Activated T-cell treated with anti-CD3 and anti-CD28 coated beads, Interleukin-2, amount 50 U/mL, for 1 hour (primary cell): Measurements from ENCODE around the gene SLC29A3.

Experiments
- DNase-seq: peaks from one replicate; pipeline ENCODE4 v3.0.0-alpha.2; 2020

Gene SLC29A3

DNA sequence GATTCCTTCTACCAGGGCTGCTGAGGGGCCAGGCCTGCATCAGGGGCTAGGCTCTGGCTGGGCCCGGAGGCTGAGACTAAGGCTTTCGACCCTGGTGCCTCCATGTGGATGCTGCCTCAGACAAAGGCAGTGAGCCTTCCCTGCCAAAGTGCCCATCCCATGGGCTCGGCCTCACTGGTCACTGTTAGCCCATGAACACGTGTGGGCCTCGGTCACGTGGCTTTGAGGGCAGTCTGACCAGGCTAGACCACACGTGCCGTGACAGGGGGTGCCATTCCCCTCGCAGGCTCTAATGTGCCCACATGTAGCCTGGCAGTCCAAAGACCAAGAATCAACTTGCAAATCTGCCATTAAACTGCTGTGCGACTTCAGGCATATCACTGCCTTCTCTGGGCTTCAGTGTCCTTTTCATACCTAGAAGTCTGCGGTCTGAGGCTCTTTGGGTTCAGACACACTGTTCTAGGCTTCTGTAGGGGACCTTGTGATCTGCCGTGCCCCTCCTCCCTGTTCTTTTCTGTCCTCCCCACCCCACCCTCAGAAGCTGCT lies 17.6 kb upstream of the SLC29A3 start:
- DNase-seq = no peak

DNA sequence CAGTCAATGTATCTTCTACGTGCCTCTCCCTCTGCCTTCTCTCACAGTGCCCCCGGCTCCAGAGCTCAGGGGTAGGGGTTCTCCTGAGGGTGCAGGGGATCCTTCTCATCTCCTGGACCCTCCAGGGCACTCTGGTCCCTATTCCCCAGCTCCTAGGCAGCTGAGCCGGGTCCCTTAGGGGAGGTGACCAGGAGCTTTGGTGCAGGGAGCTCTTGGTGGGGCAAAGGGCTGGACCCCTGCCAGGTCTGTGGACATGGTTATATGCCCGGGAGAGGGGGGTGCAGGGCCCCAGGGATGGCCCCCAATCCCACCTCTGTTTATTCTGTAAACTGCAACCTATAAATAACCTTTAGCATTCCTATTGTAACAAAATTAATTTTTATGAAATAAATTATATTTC lies 16.6 kb upstream of the SLC29A3 start:
- DNase-seq = no peak

- no peak for DNase-seq
Measured at GRCh38 chr10:71302874-71303568, 16.0 kb upstream of the SLC29A3 start.

DNA sequence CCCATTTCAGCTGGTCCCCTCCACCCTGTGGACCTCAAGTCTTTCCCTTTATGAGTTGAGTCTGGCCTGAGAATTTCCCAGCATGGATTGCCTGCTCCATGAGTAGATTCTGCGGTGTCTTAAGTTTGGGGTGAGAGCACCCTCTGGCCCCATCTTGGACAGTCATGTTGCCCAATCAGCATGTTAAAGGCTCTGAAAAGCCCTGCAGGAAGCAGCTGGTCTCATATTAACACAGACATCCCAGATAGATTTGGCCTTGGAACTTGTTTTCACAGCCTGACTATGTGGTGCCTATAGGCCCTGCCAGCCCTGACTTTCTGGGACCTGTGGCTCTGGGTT lies 15.5 kb upstream of the SLC29A3 start:
- DNase-seq = no peak

GRCh38 chr10:71304914-71305313 lies 14.1 kb upstream of the SLC29A3 start:
- no peak for DNase-seq

DNA sequence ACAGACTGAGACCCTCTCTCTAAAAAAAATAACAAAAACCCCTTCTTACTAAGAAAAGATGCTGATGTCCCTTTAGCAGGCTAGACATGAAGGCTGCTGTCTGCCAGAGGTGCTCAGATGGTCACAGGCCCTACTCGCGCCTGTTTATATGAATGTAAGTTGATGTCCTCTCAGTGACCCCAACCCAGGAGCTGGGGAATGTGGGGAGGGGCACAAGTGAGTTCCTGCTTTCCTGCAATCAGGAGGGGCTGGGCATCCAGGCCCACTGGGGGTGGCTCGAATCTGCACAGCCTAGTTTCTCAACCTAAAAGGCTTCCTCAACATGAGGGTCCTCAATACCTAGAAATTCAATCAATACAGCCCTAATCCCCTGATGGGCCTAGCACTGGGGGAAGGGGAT lies 12.1 kb upstream of the SLC29A3 start:
- no peak for DNase-seq

GRCh38 chr10:71307469-71308085 lies 11.5 kb upstream of the SLC29A3 start:
- no peak for DNase-seq

- no peak for DNase-seq
Measured at GRCh38 chr10:71308244-71308643, 10.8 kb upstream of the SLC29A3 start.

- DNase-seq = no peak
Measured at GRCh38 chr10:71308985-71309384, 10.1 kb upstream of the SLC29A3 start.

DNA sequence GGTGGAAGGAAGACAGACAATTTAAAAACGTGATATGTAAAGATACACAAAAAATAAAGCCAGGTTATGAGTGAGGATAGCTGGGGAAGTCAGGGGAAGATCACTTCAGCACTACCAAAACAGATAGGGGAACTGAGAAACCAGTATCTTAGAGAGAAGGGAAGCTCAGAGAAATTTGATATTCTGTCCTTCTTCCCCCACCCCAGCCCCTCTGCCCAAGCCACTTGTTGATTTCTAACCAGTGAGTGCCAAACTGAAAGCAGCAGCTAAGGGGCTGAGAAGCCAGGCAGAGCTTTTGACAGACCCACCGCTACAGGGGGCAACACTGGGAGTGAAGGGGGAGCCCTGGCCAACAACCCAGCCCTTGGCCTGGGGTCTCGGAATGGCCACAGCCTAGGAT lies 9.1 kb upstream of the SLC29A3 start:
- no peak for DNase-seq

DNA sequence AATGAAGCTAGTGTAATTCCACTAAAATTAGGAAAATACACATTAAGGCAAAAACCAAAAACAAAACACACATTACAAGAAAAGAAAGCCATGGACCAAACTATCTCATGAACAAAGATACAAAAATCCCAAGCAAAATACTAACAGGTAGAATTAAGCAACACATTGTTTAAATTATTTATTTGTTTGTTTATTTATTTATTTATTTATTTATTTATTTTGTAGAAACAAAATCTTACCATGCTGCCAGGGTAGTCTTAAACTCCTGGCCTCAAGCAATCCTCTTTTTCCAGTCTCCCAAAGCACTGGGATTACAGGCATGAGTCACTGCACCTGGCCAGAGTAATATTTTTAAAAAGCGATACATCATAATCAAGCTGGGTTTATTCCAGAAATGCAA lies 6.8 kb upstream of the SLC29A3 start:
- no peak for DNase-seq

- no peak for DNase-seq
Measured at GRCh38 chr10:71312811-71313789, 6.0 kb upstream of the SLC29A3 start.

GRCh38 chr10:71314028-71314693 lies 4.9 kb upstream of the SLC29A3 start:
- peak; percentile 58 for DNase-seq

DNA sequence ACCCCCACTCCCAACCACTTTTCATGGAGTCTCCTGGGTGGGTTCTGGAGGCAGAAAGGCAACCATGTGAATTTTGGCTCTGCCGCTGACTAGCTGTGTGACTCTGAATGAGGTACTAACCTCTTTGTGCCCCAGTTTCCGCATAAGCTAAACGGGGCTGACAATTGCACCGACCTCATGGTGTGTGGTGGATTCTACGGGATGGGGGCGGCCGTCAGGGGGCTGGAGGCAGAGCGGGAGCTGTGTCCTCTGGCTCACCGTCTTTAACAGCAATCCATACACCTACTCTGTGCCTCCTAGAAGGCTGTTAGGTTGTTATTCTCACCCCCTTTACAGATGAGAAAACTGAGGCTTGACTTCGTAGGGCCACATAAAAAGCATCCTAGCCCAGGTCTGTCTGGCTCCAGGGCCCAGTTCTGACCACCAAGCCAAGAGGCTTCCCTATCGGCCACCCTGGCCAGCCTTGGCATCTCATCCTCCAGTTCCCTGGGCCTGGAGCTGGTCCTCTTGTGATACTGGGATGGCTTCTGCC lies 4.3 kb upstream of the SLC29A3 start:
- no peak for DNase-seq

DNA sequence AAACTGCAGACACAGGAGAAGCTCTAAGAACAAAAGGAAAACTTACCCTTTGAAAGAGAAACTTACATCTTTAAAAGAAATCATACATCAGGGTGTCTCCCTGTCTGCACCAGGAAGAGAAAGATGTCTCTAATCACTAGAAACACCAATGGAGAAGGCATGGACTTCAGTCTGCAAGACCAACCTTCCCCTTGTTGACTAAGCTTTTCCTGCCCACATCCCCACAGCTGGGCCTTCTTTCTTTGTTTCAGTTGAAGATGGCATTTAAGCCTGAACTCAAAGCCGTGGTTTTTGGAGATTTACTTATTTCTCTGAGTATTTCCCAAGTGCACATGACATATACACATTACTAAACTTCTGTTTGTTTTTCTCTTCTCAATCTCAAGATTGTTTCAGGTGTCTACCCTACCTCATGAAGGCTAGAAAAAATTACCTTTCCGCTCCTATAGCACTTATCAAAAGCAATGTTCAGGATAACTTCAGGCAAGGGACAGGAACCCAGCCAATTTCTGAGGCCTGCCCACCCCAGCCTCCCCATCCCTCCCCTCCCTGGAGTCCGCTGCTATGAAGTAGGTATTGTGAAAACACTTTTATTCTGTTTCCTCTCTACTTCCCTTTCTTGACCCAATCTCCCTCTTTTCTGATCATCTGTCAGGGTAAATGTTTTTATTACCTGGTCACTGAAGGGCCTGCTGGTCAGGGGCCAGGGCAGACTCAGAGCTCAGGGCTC lies 2.8 kb upstream of the SLC29A3 start:
- no peak for DNase-seq

DNA sequence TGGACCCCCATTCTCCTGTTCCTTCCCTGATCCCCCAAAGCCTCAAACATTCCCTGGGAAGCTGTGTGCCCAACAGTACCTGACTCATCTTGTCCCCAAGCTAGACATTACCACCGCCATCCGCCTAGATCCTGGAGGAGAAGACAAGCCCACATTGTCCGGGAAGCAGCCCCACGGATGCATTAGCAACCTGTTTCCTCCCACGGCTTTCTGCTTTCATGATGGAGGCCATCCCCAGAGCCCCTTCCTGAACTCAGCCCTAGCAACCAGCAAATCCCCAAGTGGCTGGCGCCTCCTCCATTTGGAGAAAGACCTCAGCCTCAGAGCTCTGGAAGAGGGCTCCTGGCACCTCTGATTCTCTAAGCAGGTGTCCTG lies 2.3 kb upstream of the SLC29A3 start:
- no peak for DNase-seq

GRCh38 chr10:71317739-71318138 lies 1.3 kb upstream of the SLC29A3 start:
- DNase-seq = no peak

- no peak for DNase-seq
Measured at GRCh38 chr10:71319800-71320392, 837 bp downstream of the SLC29A3 start.

GRCh38 chr10:71320592-71320991 lies 1.5 kb downstream of the SLC29A3 start:
- no peak for DNase-seq

DNA sequence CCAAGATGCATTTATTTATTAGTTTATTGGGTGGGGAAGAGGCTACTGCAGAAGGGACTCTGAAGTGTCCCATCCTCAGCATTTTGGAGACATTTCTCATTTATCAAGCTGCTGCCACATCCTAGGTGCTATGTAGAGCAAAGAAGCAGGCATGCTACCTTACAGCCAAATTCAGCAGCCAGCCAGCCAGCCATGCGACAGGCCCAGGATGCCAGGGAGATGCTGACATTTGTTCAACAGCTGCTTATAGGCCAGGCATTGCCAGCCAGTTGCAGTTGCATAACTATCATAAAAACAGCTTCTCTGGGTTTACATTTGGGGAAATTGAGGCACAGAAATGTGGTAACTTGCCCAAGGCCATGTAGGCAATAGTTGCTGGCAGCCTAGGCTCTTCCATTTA lies 2.3 kb downstream of the SLC29A3 start:
- DNase-seq = no peak

DNA sequence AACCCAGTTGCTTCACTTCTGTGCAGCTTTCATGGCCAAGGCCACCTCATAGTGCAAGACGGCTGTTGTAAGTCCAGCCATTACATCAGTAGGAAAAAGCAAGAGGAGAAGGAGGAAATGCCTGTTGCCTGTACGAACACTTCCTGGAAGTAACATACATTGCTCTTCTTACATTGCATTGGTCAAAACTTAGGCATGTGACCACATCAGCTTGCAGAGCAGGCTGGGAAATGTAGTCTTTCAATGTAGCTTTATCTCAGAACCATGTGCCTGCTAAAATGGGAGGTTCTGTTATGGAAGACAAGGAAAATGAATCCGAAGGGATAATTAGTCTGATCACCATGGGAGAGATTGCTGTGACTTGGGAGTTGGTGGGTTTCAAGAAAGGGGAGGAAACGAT lies 4.3 kb downstream of the SLC29A3 start:
- DNase-seq = no peak

DNA sequence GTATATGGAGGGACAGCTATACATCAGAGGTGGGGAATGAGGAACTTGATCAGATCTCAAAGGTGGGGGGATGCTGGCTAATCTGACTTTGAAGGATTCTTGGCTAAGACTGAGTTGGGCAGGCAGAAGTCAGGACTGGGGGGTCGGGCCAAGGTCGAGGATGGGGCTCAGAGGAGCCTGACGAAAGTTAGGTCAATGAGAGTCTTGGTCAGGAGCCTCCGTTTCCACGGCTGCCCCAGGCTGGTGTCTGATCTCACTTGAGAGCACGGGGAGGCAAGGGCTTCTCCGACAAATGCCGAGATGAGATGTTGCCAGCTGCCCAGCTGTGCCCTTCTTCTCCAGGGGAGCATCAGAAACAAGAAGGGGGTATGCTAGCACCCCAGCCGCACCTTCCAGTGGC lies 5.7 kb downstream of the SLC29A3 start:
- DNase-seq = no peak
